Ishikawa (cell line): ENCODE results near the gene DHRS13.

Experiments
- CEBPB ChIP-seq: IDR thresholded peaks from 2 replicates; pipeline ENCODE4 v1.6.1; 2012
- EP300 ChIP-seq: IDR thresholded peaks from 2 replicates; pipeline ENCODE4 v1.6.1; 2012; ENCODE audit warnings: borderline replicate concordance
- NFIC ChIP-seq: IDR thresholded peaks from 2 replicates; pipeline ENCODE4 v1.6.1; 2012
- RAD21 ChIP-seq: IDR thresholded peaks from 2 replicates; pipeline ENCODE4 v1.6.1; 2012; ENCODE audit warnings: low read depth
- TAF1 ChIP-seq: IDR thresholded peaks from 2 replicates; pipeline ENCODE4 v1.6.1; 2012; ENCODE audit warnings: low read depth, mild to moderate bottlenecking
- YY1 ChIP-seq: IDR thresholded peaks from 2 replicates; pipeline ENCODE4 v1.6.1; 2012; ENCODE audit warnings: low read depth
- TF ChIP-seq, protein P1 (sequence below): IDR thresholded peaks from 2 replicates; pipeline ENCODE4 v1.6.1; 2012
- TF ChIP-seq, protein P2 (sequence below): IDR thresholded peaks from 2 replicates; pipeline ENCODE4 v1.6.1; 2012; ENCODE audit warnings: low read depth, mild to moderate bottlenecking

DNA sequence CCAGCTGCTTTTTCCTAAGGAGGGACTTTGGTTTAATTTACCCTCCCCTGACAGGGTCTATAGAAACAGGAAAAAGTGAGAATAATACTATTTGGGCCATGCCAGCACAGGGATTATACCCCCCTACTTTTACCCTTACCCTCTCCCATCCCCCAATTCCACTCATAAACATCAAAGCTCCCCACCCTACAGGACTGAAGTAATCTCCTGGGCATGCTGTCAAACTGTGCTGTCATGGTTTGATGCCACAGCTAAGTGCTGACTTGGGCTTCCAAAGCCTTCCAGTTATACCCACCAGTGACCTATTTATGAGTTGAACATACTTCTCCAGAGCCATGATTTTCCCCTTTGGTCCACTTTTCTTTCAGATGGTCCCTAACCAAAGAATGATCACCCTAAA, 35.7 kb upstream of the DHRS13 start:
- TF ChIP-seq YY1 (no peak), CEBPB (no peak), EP300 (no peak), NFIC (no peak), TAF1 (no peak), RAD21 (no peak)
- TF ChIP-seq, protein P1, sequence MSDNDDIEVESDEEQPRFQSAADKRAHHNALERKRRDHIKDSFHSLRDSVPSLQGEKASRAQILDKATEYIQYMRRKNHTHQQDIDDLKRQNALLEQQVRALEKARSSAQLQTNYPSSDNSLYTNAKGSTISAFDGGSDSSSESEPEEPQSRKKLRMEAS: no peak
- TF ChIP-seq, protein P2, sequence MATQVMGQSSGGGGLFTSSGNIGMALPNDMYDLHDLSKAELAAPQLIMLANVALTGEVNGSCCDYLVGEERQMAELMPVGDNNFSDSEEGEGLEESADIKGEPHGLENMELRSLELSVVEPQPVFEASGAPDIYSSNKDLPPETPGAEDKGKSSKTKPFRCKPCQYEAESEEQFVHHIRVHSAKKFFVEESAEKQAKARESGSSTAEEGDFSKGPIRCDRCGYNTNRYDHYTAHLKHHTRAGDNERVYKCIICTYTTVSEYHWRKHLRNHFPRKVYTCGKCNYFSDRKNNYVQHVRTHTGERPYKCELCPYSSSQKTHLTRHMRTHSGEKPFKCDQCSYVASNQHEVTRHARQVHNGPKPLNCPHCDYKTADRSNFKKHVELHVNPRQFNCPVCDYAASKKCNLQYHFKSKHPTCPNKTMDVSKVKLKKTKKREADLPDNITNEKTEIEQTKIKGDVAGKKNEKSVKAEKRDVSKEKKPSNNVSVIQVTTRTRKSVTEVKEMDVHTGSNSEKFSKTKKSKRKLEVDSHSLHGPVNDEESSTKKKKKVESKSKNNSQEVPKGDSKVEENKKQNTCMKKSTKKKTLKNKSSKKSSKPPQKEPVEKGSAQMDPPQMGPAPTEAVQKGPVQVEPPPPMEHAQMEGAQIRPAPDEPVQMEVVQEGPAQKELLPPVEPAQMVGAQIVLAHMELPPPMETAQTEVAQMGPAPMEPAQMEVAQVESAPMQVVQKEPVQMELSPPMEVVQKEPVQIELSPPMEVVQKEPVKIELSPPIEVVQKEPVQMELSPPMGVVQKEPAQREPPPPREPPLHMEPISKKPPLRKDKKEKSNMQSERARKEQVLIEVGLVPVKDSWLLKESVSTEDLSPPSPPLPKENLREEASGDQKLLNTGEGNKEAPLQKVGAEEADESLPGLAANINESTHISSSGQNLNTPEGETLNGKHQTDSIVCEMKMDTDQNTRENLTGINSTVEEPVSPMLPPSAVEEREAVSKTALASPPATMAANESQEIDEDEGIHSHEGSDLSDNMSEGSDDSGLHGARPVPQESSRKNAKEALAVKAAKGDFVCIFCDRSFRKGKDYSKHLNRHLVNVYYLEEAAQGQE: no peak
